ENCODE data around the gene NHLRC4. TPM values are rescaled to one million over a fixed set of nuclear protein-coding genes. Genes with fewer than 3 reads are reported as not detected.

NHLRC4 gene
- polyA plus RNA-seq, 3 donors: 0.29 to 0.57 (median 0.36) TPM

DNA sequence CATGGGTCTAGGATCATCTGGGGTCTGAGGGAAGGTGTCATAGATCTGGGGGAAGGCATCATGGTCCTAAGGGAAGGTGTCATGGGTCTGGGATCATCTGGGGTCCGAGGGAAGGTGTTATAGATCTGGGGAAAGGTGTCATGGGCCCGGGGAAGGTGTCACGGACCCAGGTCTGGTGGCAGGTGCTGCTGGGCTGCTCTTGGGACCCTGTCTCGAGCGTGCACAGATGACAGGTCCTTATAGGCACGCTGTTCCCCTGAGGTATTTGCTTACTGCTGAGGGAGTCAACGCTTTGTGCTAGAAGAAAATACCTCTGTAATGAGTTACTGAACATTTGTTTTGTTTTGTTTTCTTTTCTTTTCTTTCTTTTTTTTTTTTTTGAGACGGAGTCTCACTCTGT, 24.4 kb downstream of the NHLRC4 start:
- Histone ChIP-seq H3K79me2 (ENCODE audit: insufficient read depth, low read length) (peaks cover 74% of the 10 kb centered on the region), H4K20me1 (ENCODE audit: insufficient read depth, low read length) (peaks cover 35% of the 10 kb centered on the region), H3K4me1 (ENCODE audit: control insufficient read depth in 1 of 2, insufficient read depth in 2 of 2, low read length in 2 of 2) (peaks cover 70 to 78% of the 10 kb centered on the region in 2 donors), H3K36me3 (replicated peaks in 1 of 2; ENCODE audit: control insufficient read depth in 1 of 2, insufficient read depth in 2 of 2, low read length in 2 of 2) (peaks cover 0 to under 1% of the 10 kb centered on the region in 2 donors), H2AFZ (ENCODE audit: insufficient read depth, low read depth, low read length, poor library complexity, severe bottlenecking) (no peak overlapping the region), H3K27me3 (ENCODE audit: control insufficient read depth in 2 of 2, insufficient read depth in 2 of 2, low read length in 2 of 2) (no peaks in the 10 kb centered on the region), H3K27ac (ENCODE audit: low read depth in 1 of 2, low read length in 2 of 2) (peak overlapping the region; percentile 20 to 81), H3K4me2 (replicated peaks; ENCODE audit: extremely low read depth, low read length, poor library complexity, severe bottlenecking) (peak overlapping the region; percentile 87), H3K4me3 (replicated peaks in 1 of 3; ENCODE audit: low read depth in 2 of 3, low read length in 3 of 3) (peak overlapping the region in 2 of 3 experiments; percentile 85 to 92), H3K9me3 (replicated peaks in 1 of 2; ENCODE audit: control insufficient read depth in 1 of 2, insufficient read depth in 1 of 2, low read length in 2 of 2) (no peaks in the 10 kb centered on the region), H3K9ac (ENCODE audit: insufficient read depth, low read length, poor library complexity, severe bottlenecking) (peak overlapping the region; percentile 85)
- 97% methylated on average over 3 of the region's 8 CpGs for WGBS (ENCODE audit: insufficient coverage)
- DNase-seq: no peak
- Mint-ChIP-seq H3K27ac (peak overlapping the region; percentile 82 to 94 (median 87)), H3K36me3 (peaks cover 9 to 12% of the 10 kb centered on the region in 2 donors), H3K27me3 (ENCODE audit: low read depth in 3 of 3) (peaks cover under 1 to 4% (median 2%) of the 10 kb centered on the region in 3 donors), H3K4me3 (peak overlapping the region; percentile 87 to 95), H3K4me1 (peaks cover 67% of the 10 kb centered on the region), H3K9me3 (peaks cover 0 to 3% (median 0%) of the 10 kb centered on the region in 7 donors)
- TF ChIP-seq, protein P1, sequence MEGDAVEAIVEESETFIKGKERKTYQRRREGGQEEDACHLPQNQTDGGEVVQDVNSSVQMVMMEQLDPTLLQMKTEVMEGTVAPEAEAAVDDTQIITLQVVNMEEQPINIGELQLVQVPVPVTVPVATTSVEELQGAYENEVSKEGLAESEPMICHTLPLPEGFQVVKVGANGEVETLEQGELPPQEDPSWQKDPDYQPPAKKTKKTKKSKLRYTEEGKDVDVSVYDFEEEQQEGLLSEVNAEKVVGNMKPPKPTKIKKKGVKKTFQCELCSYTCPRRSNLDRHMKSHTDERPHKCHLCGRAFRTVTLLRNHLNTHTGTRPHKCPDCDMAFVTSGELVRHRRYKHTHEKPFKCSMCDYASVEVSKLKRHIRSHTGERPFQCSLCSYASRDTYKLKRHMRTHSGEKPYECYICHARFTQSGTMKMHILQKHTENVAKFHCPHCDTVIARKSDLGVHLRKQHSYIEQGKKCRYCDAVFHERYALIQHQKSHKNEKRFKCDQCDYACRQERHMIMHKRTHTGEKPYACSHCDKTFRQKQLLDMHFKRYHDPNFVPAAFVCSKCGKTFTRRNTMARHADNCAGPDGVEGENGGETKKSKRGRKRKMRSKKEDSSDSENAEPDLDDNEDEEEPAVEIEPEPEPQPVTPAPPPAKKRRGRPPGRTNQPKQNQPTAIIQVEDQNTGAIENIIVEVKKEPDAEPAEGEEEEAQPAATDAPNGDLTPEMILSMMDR (IDR thresholded peaks at IDR 0.05): no peak
- intact Hi-C loops (cut with micrococcal nuclease): no loop called here

DNA sequence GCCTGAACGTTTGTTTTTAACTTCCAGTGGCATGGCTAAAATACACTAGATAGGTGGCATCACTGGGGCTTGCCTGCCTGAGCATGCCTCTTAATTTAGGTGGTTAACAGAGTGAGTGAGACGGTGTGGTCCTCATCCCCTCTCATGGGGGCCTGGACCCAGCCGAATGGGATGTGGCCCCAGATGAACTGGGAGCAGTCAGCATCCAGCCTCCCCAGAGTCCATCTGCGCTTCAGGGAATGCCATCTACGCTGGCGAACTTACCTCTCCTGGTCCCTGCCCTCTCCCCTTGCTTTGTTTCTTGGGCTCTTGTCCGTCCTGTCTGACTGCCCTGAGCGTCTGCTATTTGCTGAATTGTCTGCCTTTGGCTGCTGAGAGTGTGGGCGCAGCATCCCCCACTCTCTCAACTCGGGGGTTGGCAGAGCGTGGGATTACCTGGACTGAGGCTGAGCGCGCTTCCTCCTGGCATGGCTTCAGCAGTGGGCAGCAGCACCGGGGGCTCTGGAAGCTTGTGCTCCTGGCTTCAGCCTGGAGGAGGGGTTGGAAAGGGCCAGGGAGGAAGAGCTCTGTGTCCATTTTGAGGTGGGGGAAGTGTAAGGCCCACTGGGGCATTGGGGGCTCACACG, 25.2 kb downstream of the NHLRC4 start:
- Histone ChIP-seq H3K27me3 (ENCODE audit: control insufficient read depth in 2 of 2, insufficient read depth in 2 of 2, low read length in 2 of 2) (no peaks in the 10 kb centered on the region), H2AFZ (ENCODE audit: insufficient read depth, low read depth, low read length, poor library complexity, severe bottlenecking) (no peak overlapping the region), H3K4me1 (ENCODE audit: control insufficient read depth in 1 of 2, insufficient read depth in 2 of 2, low read length in 2 of 2) (peaks cover 77 to 85% of the 10 kb centered on the region in 2 donors), H3K4me3 (replicated peaks in 1 of 3; ENCODE audit: low read depth in 2 of 3, low read length in 3 of 3) (peak overlapping the region in 2 of 3 experiments; percentile 17 to 92), H3K27ac (ENCODE audit: low read depth in 1 of 2, low read length in 2 of 2) (peak overlapping the region; percentile 81 to 83), H3K9ac (ENCODE audit: insufficient read depth, low read length, poor library complexity, severe bottlenecking) (peak overlapping the region; percentile 30), H3K4me2 (replicated peaks; ENCODE audit: extremely low read depth, low read length, poor library complexity, severe bottlenecking) (peak overlapping the region; percentile 87), H3K9me3 (replicated peaks in 1 of 2; ENCODE audit: control insufficient read depth in 1 of 2, insufficient read depth in 1 of 2, low read length in 2 of 2) (no peaks in the 10 kb centered on the region), H3K36me3 (replicated peaks in 1 of 2; ENCODE audit: control insufficient read depth in 1 of 2, insufficient read depth in 2 of 2, low read length in 2 of 2) (peaks cover 0 to 7% of the 10 kb centered on the region in 2 donors), H4K20me1 (ENCODE audit: insufficient read depth, low read length) (peaks cover 42% of the 10 kb centered on the region), H3K79me2 (ENCODE audit: insufficient read depth, low read length) (peaks cover 82% of the 10 kb centered on the region)
- Mint-ChIP-seq H3K27me3 (ENCODE audit: low read depth in 3 of 3) (peaks cover 0 to 4% (median 2%) of the 10 kb centered on the region in 3 donors), H3K4me3 (peak overlapping the region; percentile 87 to 95), H3K27ac (peak overlapping the region; percentile 82 to 96 (median 93)), H3K4me1 (peaks cover 74% of the 10 kb centered on the region), H3K9me3 (peaks cover 0 to 3% (median 0%) of the 10 kb centered on the region in 7 donors), H3K36me3 (peaks cover 15 to 19% of the 10 kb centered on the region in 2 donors)
- intact Hi-C loops (cut with micrococcal nuclease): no loop called here
- TF ChIP-seq, protein P1 (IDR thresholded peaks at IDR 0.05): no peak
- 73% methylated on average over 14 of the region's 15 CpGs for WGBS (ENCODE audit: insufficient coverage)
- no peak for DNase-seq

Data from CD14-positive monocyte (primary cell).